Measurements from ENCODE around the gene RNASEH1. TPM values are rescaled to one million over a fixed set of nuclear protein-coding genes. Genes with fewer than 3 reads are reported as not detected.

RNASEH1 gene
- total RNA-seq, 1 donor from 2014 or later: 22.5 TPM

GRCh38 chr2:3553946-3554345 lies 4.2 kb downstream of the RNASEH1 start:
- no peak for TF ChIP-seq CTCF (IDR thresholded peaks at IDR 0.05; ENCODE audit: unreplicated experiment)
- peaks cover 10% of the 10 kb centered on the region for H3K4me1 Mint-ChIP-seq
- H3K36me3 Mint-ChIP-seq: peaks cover 46% of the 10 kb centered on the region
- H3K27ac Mint-ChIP-seq: no peak overlapping the region
- no peak for DNase-seq (ENCODE audit: low spot score in 2 of 2, unreplicated experiment in 2 of 2)
- no peak overlapping the region for H3K4me3 Mint-ChIP-seq
- no peaks in the 10 kb centered on the region for H3K9me3 Mint-ChIP-seq
- H3K27me3 Mint-ChIP-seq (ENCODE audit: low read depth): no peaks in the 10 kb centered on the region

- H3K27me3 Mint-ChIP-seq (ENCODE audit: low read depth): no peaks in the 10 kb centered on the region
- H3K27ac Mint-ChIP-seq: no peak overlapping the region
- no peak overlapping the region for H3K4me3 Mint-ChIP-seq
- DNase-seq (ENCODE audit: low spot score in 2 of 2, unreplicated experiment in 2 of 2): no peak
- H3K9me3 Mint-ChIP-seq: no peaks in the 10 kb centered on the region
- no peaks in the 10 kb centered on the region for H3K4me1 Mint-ChIP-seq
- no peak for TF ChIP-seq CTCF (IDR thresholded peaks at IDR 0.05; ENCODE audit: unreplicated experiment)
- peaks cover 56% of the 10 kb centered on the region for H3K36me3 Mint-ChIP-seq
These were observed 10.2 kb downstream of the RNASEH1 start for GRCh38 chr2:3547915-3548314.

- H3K27me3 Mint-ChIP-seq (ENCODE audit: low read depth): no peaks in the 10 kb centered on the region
- no peak overlapping the region for H3K27ac Mint-ChIP-seq
- H3K4me1 Mint-ChIP-seq: no peaks in the 10 kb centered on the region
- no peaks in the 10 kb centered on the region for H3K9me3 Mint-ChIP-seq
- peaks cover 56% of the 10 kb centered on the region for H3K36me3 Mint-ChIP-seq
- H3K4me3 Mint-ChIP-seq: no peak overlapping the region
- no peak for TF ChIP-seq CTCF (IDR thresholded peaks at IDR 0.05; ENCODE audit: unreplicated experiment)
- DNase-seq (ENCODE audit: low spot score in 2 of 2, unreplicated experiment in 2 of 2): no peak
These were observed 12.2 kb downstream of the RNASEH1 start for GRCh38 chr2:3545788-3546478.

- H3K4me3 Mint-ChIP-seq: no peak overlapping the region
- H3K27me3 Mint-ChIP-seq (ENCODE audit: low read depth): no peaks in the 10 kb centered on the region
- H3K4me1 Mint-ChIP-seq: no peaks in the 10 kb centered on the region
- no peak for DNase-seq (ENCODE audit: low spot score in 2 of 2, unreplicated experiment in 2 of 2)
- no peak for TF ChIP-seq CTCF (IDR thresholded peaks at IDR 0.05; ENCODE audit: unreplicated experiment)
- peaks cover 39% of the 10 kb centered on the region for H3K36me3 Mint-ChIP-seq
- no peak overlapping the region for H3K27ac Mint-ChIP-seq
- no peaks in the 10 kb centered on the region for H3K9me3 Mint-ChIP-seq
These were observed 15.0 kb downstream of the RNASEH1 start for GRCh38 chr2:3543023-3543683.

GRCh38 chr2:3542107-3542506 lies 16.0 kb downstream of the RNASEH1 start:
- Mint-ChIP-seq H3K36me3 (peaks cover 35% of the 10 kb centered on the region), H3K27me3 (ENCODE audit: low read depth) (no peaks in the 10 kb centered on the region), H3K27ac (no peak overlapping the region), H3K9me3 (no peaks in the 10 kb centered on the region), H3K4me3 (no peak overlapping the region), H3K4me1 (no peaks in the 10 kb centered on the region)
- no peak for TF ChIP-seq CTCF (IDR thresholded peaks at IDR 0.05; ENCODE audit: unreplicated experiment)
- no peak for DNase-seq (ENCODE audit: low spot score in 2 of 2, unreplicated experiment in 2 of 2)

All from mesothelial cell of epicardium (in vitro differentiated cells).